Glutamatergic neuron (in vitro differentiated cells): ENCODE measurements around the gene COX6B2. TPM values are rescaled to one million over a fixed set of nuclear protein-coding genes. Genes with fewer than 3 reads are reported as not detected.
A peak's percentile ranks its signal among the peaks of the same experiment; 100 is the strongest.

Experiments used
- DNase-seq: peaks from one replicate; pipeline ENCODE4 v3.0.0; 2022
- H3K27ac Mint-ChIP-seq: one replicate; pipeline ENCODE4 v1.8.0; 2020; ENCODE audit warnings: mild to moderate bottlenecking, mixed read lengths, inconsistent platforms; ENCODE audit not compliant: unreplicated experiment
- H3K27me3 Mint-ChIP-seq: one replicate; pipeline ENCODE4 v1.8.0; 2020; ENCODE audit warnings: mild to moderate bottlenecking, moderate library complexity, mixed read lengths, inconsistent platforms; ENCODE audit not compliant: unreplicated experiment
- H3K36me3 Mint-ChIP-seq: one replicate; pipeline ENCODE4 v1.8.0; 2020; ENCODE audit warnings: mild to moderate bottlenecking, mixed read lengths, inconsistent platforms; ENCODE audit not compliant: unreplicated experiment
- H3K4me1 Mint-ChIP-seq: one replicate; pipeline ENCODE4 v1.8.0; 2020; ENCODE audit warnings: mild to moderate bottlenecking, low read depth, mixed read lengths, inconsistent platforms; ENCODE audit not compliant: unreplicated experiment
- H3K4me3 Mint-ChIP-seq: one replicate; pipeline ENCODE4 v1.8.0; 2020; ENCODE audit warnings: mild to moderate bottlenecking, mixed read lengths, inconsistent platforms; ENCODE audit not compliant: unreplicated experiment
- H3K9me3 Mint-ChIP-seq: one replicate; pipeline ENCODE4 v1.8.0; 2020; ENCODE audit warnings: mild to moderate bottlenecking, moderate library complexity, mixed read lengths, inconsistent platforms; ENCODE audit not compliant: unreplicated experiment
- total RNA-seq: library from RNA; stranded (reverse); fragmentation: NEBNext Ultra II Directional; extraction: Animal tissue kit (Norgen Biotek cat#: 25700); gene quantifications from one replicate; pipeline ENCODE4 v1.2.1, GENCODE V29; 2021; ENCODE audit not compliant: unreplicated experiment
- TF ChIP-seq, protein P1 (sequence below): fragments of 200-600 bp; sonication (generic); IDR thresholded peaks from one replicate; pipeline ENCODE4 v1.5.0; 2021; ENCODE audit not compliant: partially characterized antibody, unreplicated experiment

Gene COX6B2
- total RNA-seq, 1 donor from 2014 or later, result 2.8 TPM

DNA sequence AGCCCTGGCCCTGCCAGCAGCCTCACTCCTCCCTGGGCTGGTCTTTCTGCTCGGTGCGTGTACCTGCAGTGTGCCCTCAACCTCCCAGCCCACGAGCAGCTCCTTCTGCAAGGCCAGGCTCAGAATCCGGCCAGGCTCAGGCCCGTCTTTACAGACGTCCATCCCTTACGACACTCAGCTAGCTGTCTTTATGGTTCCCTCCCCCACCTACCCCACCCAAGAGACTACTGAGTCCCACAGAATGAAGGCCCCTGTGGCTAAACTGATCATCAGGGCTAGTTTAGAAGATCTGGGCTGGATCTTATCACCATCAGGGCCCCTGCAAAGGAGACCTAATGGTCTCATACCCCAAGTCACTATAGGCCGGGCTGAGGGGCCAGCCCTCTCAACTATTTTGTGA lies 40.1 kb downstream of the COX6B2 start:
- Mint-ChIP-seq H3K4me1 (peaks cover 10% of the 10 kb centered on the region), H3K27me3 (peaks cover 4% of the 10 kb centered on the region), H3K36me3 (peaks cover 8% of the 10 kb centered on the region), H3K9me3 (peaks cover 5% of the 10 kb centered on the region), H3K4me3 (no peak overlapping the region), H3K27ac (no peak overlapping the region)
- TF ChIP-seq, protein P1, sequence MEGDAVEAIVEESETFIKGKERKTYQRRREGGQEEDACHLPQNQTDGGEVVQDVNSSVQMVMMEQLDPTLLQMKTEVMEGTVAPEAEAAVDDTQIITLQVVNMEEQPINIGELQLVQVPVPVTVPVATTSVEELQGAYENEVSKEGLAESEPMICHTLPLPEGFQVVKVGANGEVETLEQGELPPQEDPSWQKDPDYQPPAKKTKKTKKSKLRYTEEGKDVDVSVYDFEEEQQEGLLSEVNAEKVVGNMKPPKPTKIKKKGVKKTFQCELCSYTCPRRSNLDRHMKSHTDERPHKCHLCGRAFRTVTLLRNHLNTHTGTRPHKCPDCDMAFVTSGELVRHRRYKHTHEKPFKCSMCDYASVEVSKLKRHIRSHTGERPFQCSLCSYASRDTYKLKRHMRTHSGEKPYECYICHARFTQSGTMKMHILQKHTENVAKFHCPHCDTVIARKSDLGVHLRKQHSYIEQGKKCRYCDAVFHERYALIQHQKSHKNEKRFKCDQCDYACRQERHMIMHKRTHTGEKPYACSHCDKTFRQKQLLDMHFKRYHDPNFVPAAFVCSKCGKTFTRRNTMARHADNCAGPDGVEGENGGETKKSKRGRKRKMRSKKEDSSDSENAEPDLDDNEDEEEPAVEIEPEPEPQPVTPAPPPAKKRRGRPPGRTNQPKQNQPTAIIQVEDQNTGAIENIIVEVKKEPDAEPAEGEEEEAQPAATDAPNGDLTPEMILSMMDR, result no peak
- DNase-seq, result no peak

DNA sequence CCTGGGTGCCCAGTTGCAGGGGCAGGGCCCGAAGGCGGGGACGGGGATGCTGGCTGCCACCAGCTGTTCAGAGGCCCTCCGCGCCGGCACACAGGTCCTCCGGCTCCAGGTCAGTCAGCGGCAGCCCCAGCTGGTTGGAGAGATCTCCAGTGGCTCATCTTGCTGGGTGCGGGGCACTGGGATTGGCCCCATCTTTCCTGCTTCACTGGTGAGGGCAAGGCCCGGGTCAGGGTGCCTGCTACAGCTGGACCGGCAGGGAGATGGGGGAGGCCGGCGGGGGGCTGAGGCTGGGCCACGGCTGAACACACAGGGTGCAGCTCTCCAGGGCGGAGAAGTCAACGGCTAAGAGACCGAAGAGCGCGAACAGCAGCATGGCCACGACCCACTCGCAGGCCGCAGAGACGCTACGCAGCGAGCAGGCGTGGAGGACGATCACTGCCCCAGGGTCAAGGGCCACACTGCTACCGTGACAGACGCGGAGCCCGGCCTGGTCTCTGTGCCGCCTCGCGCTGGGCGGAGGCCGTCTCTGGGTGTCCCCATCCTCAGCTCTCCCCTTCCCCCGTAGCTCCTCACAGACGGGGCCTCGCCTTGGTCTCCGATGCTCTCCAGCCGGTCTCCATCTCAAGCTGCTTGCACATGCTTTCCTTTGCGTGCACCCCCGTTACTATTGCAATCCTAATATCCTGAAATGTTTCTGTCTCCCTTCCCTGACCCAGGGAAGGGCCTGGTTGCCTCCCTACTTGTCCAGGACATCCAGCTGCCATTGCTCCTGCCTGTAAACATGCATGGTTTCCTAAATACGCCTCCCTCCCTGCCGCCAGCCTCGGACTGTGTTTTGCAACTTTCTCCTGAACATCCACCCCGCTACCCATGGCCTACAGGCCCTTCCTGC lies 41.7 kb downstream of the COX6B2 start:
- peaks cover 6% of the 10 kb centered on the region for H3K27me3 Mint-ChIP-seq
- TF ChIP-seq, protein P1, result no peak
- peaks cover 13% of the 10 kb centered on the region for H3K36me3 Mint-ChIP-seq
- peak overlapping the region; percentile 63 for H3K4me3 Mint-ChIP-seq
- H3K4me1 Mint-ChIP-seq, result peaks cover 10% of the 10 kb centered on the region
- peak overlapping the region; percentile 35 for H3K27ac Mint-ChIP-seq
- DNase-seq, result peak; percentile 41
- H3K9me3 Mint-ChIP-seq, result peaks cover 5% of the 10 kb centered on the region

DNA sequence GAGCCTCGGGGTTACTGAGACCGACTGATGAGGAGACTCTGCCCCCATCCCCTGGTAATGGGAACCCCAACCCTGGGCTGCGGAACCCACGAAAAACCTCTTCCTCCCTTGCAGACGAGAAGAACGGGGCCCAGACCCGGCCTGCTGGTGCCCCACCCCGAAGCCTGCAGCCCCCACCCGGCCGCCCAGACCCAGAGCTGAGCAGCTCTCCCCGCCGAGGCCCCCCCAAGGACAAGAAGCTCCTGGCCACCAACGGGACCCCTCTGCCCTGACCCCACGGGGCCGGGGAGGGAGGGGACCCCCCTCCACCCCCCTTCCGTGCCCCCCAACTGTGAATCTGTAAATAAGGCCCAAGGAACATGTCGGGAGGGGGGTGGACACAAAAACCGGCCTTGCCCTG lies 42.7 kb downstream of the COX6B2 start:
- no peak overlapping the region for H3K27ac Mint-ChIP-seq
- TF ChIP-seq, protein P1, result no peak
- peaks cover 6% of the 10 kb centered on the region for H3K9me3 Mint-ChIP-seq
- H3K27me3 Mint-ChIP-seq, result peaks cover 6% of the 10 kb centered on the region
- peaks cover 10% of the 10 kb centered on the region for H3K4me1 Mint-ChIP-seq
- H3K4me3 Mint-ChIP-seq, result no peak overlapping the region
- H3K36me3 Mint-ChIP-seq, result peaks cover 13% of the 10 kb centered on the region
- DNase-seq, result no peak

DNA sequence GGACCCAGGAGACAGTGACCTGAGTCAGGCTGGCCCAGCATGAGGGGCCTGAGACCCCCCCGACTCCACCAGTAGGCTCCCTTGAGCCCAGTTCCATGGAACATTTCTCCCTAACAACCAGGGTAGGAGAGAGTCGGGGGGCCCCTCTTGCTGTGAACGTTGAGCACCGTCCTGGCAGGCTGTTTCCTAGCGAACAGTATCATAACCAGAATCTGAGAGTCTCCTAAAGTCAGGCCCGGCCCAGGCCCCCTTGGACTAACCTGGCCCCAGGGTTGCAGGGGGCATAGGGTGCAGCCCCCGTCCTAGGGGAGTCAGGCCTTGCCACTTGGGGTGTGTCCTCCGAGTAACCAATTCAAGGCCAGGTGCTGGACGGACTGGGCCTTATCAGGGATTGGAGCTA lies 43.1 kb downstream of the COX6B2 start:
- Mint-ChIP-seq H3K4me1 (peaks cover 10% of the 10 kb centered on the region), H3K27ac (no peak overlapping the region), H3K36me3 (peaks cover 13% of the 10 kb centered on the region), H3K9me3 (peaks cover 6% of the 10 kb centered on the region), H3K27me3 (peaks cover 6% of the 10 kb centered on the region), H3K4me3 (no peak overlapping the region)
- no peak for DNase-seq
- TF ChIP-seq, protein P1, result no peak

DNA sequence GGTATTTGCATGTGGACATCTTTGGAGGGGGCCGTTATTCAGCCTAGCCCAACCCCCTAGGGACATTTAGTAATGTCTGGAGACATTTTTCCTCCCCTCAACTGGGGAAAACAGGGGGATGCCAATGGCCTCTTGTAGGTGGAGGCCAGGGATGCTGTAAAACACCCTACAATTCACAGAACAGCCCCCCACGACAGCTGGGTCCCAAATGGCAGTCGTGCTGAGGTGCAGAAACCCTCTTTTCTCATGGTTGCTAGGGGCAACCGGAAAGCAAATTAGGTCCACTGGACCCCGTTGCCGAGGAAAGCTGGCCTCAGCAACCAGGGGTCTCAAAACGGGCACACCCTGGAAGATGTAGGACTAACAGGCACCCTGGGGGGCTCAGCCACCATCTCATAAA lies 44.0 kb downstream of the COX6B2 start:
- Mint-ChIP-seq H3K9me3 (peaks cover 6% of the 10 kb centered on the region), H3K4me1 (peaks cover 10% of the 10 kb centered on the region), H3K27me3 (peaks cover 6% of the 10 kb centered on the region), H3K36me3 (peaks cover 13% of the 10 kb centered on the region), H3K4me3 (peak overlapping the region; percentile 28), H3K27ac (peak overlapping the region; percentile 78)
- no peak for DNase-seq
- TF ChIP-seq, protein P1, result no peak
